Nephron (organoid): ENCODE data around the gene NOS3.
A peak's percentile ranks its signal among the peaks of the same experiment; 100 is the strongest.

Source experiments
- H3K27ac Mint-ChIP-seq, 3 experiments: 2 replicates each; pipeline ENCODE4 v1.8.0; 2020; ENCODE audit warnings: mixed read lengths in 3 of 3, mild to moderate bottlenecking in 2 of 3, moderate library complexity in 1 of 3
- H3K27me3 Mint-ChIP-seq: 2 replicates; pipeline ENCODE4 v1.8.0; 2021; ENCODE audit warnings: low read depth, mild to moderate bottlenecking, moderate library complexity, mixed read lengths
- H3K36me3 Mint-ChIP-seq: 2 replicates; pipeline ENCODE4 v1.8.0; 2020; ENCODE audit warnings: low read depth, mixed read lengths
- H3K4me1 Mint-ChIP-seq: 2 replicates; pipeline ENCODE4 v1.8.0; 2020; ENCODE audit warnings: mixed read lengths
- H3K4me3 Mint-ChIP-seq, 3 experiments: 2 replicates each; pipeline ENCODE4 v1.8.0; 2020; ENCODE audit warnings: mild to moderate bottlenecking in 3 of 3, mixed read lengths in 3 of 3, moderate library complexity in 2 of 3
- H3K9me3 Mint-ChIP-seq: 2 replicates; pipeline ENCODE4 v1.8.0; 2020; ENCODE audit warnings: mixed read lengths
- CTCF ChIP-seq, 3 experiments: fragments of 200-600 bp; sonication (generic); IDR thresholded peaks; one replicate each; pipeline ENCODE4 v1.5.0; 2021; ENCODE audit warnings: antibody characterized with exemption in 3 of 3; ENCODE audit not compliant: unreplicated experiment in 3 of 3

Gene NOS3

DNA sequence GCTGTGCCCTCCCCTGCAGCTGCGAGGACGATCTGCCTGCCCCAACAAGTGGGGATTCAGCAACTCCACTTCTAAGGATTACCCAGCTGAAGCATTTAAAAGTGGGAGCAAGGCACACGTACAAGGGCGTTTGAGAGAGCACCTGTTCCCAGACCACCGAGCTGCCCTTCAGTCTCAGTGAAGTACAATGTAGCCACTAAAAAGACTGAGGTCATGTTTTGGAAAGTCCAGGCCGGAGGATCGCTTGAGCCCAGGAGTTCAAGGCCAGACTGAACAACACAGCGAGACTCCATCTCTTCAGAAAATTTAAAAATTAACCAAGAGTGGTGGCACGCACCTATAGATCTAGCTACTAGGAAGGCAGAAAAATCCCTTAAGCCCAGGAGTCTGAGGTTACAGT is 14.7 kb downstream of the NOS3 start:
- Mint-ChIP-seq H3K9me3 (no peaks in the 10 kb centered on the region), H3K27ac (peak overlapping the region in 1 of 3 experiments; percentile 44), H3K4me1 (peaks cover 17% of the 10 kb centered on the region), H3K27me3 (peaks cover 7% of the 10 kb centered on the region), H3K36me3 (no peaks in the 10 kb centered on the region), H3K4me3 (no peak overlapping the region)
- no peak for TF ChIP-seq CTCF (IDR thresholded peaks at IDR 0.05; ENCODE audit: unreplicated experiment in 3 of 3)

- no peaks in the 10 kb centered on the region for H3K36me3 Mint-ChIP-seq
- peaks cover 6% of the 10 kb centered on the region for H3K27me3 Mint-ChIP-seq
- peaks cover 25% of the 10 kb centered on the region for H3K4me1 Mint-ChIP-seq
- H3K4me3 Mint-ChIP-seq, result no peak overlapping the region
- no peaks in the 10 kb centered on the region for H3K9me3 Mint-ChIP-seq
- no peak for TF ChIP-seq CTCF (IDR thresholded peaks at IDR 0.05; ENCODE audit: unreplicated experiment in 3 of 3)
- H3K27ac Mint-ChIP-seq, result no peak overlapping the region
Observed at GRCh38 chr7:151006590-151007300, 15.9 kb downstream of the NOS3 start.

- Mint-ChIP-seq H3K27me3 (peaks cover 9% of the 10 kb centered on the region), H3K27ac (peak overlapping the region; percentile 50 to 89 (median 85)), H3K4me3 (peak overlapping the region in 1 of 3 experiments; percentile 51), H3K9me3 (no peaks in the 10 kb centered on the region), H3K4me1 (peaks cover 32% of the 10 kb centered on the region), H3K36me3 (no peaks in the 10 kb centered on the region)
- no peak for TF ChIP-seq CTCF (IDR thresholded peaks at IDR 0.05; ENCODE audit: unreplicated experiment in 3 of 3)
Observed at GRCh38 chr7:151007469-151007898, 16.7 kb downstream of the NOS3 start.

GRCh38 chr7:151008143-151008510 is 17.3 kb downstream of the NOS3 start:
- peak overlapping the region; percentile 30 to 51 (median 40) for H3K4me3 Mint-ChIP-seq
- H3K27me3 Mint-ChIP-seq, result peaks cover 14% of the 10 kb centered on the region
- no peak for TF ChIP-seq CTCF (IDR thresholded peaks at IDR 0.05; ENCODE audit: unreplicated experiment in 3 of 3)
- no peaks in the 10 kb centered on the region for H3K36me3 Mint-ChIP-seq
- H3K9me3 Mint-ChIP-seq, result no peaks in the 10 kb centered on the region
- peak overlapping the region; percentile 50 to 89 (median 85) for H3K27ac Mint-ChIP-seq
- peaks cover 37% of the 10 kb centered on the region for H3K4me1 Mint-ChIP-seq

DNA sequence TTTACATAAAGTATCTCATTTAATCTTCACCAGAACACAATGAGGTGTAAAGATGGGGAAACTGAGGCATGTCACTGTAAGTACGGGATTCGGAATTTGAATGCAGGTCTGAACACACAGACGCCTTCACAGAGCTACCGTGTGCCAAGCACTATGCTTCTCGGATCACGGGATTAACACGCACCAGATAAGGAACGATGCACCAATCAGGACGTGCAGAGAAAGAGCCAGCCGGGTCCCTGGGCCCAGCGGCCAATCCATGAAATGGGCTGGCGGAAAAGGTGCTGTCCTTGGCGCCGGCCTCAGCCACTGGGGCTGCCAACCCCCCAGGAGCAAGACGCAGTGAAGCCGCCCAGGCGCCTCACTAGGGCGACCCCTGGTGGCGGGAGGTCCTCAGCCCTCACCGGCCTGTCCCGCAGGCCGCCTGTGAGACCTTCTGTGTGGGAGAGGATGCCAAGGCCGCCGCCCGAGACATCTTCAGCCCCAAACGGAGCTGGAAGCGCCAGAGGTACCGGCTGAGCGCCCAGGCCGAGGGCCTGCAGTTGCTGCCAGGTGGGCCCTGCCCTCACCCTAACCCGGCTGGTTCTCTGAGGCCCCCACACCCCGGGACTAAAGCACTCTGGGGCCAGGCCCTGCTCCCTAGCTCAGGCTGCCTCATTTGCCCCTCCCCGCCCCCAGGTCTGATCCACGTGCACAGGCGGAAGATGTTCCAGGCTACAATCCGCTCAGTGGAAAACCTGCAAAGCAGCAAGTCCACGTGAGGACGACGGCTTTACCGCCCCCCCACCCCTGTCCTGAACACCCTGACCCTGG is 17.9 kb downstream of the NOS3 start:
- peak; percentile 59 to 73 (median 62) for TF ChIP-seq CTCF (IDR thresholded peaks at IDR 0.05; ENCODE audit: unreplicated experiment in 3 of 3)
- Mint-ChIP-seq H3K36me3 (no peaks in the 10 kb centered on the region), H3K4me1 (peaks cover 37% of the 10 kb centered on the region), H3K27ac (peak overlapping the region in 2 of 3 experiments; percentile 85 to 89), H3K27me3 (peaks cover 14% of the 10 kb centered on the region), H3K9me3 (no peaks in the 10 kb centered on the region), H3K4me3 (peak overlapping the region in 2 of 3 experiments; percentile 30 to 40)
